ENCODE data around the gene PNPO.

PNPO gene

DNA sequence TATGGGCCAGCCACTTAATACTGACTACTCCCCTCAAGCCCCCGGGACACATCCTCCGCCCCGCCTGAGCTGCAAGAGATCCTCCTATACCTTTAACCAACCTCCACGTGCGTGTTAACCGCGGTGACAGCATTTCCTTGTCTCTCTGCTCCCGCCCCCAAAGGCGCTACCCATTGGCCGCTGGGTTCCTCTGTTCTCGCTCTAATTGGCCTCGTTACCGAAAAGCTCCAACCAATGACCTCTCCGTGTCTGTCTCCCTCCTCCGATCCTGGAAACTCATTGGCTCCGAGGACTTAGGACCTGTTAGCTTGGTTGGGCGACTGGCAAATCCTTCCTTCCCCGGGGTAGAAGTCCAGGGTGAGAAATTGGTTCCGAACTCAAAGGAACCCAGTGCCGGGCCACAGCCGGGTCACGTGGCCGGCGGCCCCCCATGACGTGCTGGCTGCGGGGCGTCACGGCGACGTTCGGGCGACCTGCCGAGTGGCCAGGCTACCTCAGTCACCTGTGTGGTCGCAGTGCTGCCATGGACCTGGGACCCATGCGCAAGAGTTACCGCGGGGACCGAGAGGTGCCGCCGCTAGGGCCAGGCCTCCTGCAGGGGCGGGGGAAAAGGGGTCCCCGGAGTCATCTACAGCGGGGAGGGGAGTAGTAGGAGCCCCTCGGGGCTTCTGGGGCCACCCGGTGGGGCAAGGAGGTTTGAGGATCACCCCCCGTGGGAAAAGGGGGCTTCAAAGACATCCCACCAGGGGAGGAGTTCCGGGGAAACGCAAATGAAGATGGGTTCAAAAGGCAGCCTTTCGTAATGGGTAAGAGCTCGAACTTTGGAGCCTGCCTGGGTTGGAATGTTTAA lies at the start of gene PNPO:
PNPO (plus strand) TSS at position 326 of the 850 bp plus-strand sequence; CDS start at position 431, 105 bp downstream.
- DNase-seq: peak; percentile 97

- DNase-seq: no peak
These were observed 46.6 kb upstream of the PNPO start for GRCh38 chr17:47894498-47895346.

DNA sequence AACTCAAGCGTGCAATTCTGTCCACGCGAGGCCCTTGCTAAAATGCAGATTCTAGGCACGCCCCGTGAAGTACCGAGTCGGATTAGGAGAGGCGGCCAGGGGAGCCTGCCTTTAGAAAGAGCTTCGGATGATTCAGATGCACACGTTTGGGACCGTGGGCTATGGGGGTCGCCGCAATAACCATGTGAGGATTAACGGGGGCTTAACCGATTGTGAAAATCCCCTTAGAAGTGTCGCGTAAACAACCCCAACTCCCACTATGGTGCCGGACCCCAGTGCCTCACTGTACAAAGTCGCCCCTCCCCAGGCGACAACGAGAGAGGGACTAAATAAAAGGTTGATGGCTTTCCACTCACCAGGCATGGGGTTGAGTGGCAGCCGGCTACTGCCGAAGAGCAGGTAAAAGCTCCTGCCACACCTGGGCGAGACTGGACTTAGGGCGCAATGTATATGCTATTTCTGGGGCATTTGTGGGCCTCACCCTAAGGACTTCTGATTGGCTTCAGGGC lies 46.0 kb upstream of the PNPO start:
- DNase-seq: no peak

DNA sequence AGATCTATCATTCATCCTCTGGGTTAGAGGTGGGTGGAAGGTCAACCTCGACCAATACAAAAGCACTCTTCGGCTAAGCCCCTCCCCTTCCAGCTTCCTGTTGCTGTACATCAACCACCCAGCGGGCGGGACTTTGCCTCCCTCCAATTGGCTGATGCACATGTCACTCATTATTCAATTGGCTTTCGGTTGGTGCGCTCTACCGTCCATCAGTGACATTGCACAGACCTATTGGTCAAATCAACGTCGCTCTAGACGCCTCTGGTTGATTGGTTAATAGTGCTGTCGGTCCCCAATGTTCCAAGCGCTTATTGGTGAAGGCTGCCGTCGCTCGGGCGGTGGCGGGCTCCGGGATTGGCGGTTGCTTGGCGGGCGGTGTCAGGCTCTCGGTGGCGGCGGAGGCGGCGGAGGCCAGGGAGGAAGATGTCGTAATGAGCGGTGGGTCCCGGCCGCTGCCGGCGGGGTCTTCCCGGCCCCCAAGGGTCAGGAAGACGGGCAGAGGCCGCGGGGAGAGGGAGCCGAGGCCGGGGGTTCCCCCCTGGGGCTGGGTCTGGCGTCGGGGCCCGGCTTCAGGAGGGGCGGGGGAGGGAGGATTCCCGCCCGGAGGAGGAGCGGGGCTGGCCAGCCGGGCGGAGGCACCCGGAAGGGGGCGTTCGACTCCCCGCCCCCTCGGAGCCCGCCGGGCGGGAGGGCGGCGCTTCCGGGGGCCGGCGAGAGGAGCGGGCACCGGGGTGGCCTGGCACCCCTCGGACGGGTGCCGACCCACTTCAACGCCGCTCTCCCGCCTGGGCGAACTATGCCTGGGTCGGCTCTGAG lies 45.3 kb upstream of the PNPO start, which contains the start of gene SP2:
SP2 (plus strand) TSS at position 381 of the 816 bp plus-strand sequence; CDS start at position 432, 51 bp downstream.
- DNase-seq: peak; percentile 99

- DNase-seq: no peak
These were observed 44.5 kb upstream of the PNPO start for GRCh38 chr17:47896672-47897490.

DNA sequence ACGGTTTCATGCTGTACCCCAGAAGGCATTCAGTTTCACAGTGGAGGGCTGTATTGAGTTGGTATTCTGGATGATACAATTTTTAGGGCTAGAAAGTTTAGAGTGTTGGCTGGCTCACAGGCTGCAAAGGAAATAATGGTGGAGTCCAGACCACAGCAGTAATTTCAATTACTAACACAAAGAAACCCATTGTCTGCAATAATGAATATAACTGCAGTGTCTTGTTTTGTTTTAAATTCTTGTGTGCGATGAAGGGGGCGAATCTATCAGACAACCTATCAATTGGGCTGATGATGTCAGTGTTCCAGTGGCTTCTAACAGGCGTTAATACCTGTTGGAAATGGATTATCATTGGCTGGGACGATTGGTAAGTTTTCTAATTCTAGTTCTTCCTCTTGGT lies 43.8 kb upstream of the PNPO start:
- DNase-seq: no peak

- no peak for DNase-seq
These were observed 43.1 kb upstream of the PNPO start for GRCh38 chr17:47898241-47898640.

GRCh38 chr17:47899643-47900042 lies 41.7 kb upstream of the PNPO start:
- no peak for DNase-seq

- no peak for DNase-seq
These were observed 39.9 kb upstream of the PNPO start for GRCh38 chr17:47901423-47901822.

DNA sequence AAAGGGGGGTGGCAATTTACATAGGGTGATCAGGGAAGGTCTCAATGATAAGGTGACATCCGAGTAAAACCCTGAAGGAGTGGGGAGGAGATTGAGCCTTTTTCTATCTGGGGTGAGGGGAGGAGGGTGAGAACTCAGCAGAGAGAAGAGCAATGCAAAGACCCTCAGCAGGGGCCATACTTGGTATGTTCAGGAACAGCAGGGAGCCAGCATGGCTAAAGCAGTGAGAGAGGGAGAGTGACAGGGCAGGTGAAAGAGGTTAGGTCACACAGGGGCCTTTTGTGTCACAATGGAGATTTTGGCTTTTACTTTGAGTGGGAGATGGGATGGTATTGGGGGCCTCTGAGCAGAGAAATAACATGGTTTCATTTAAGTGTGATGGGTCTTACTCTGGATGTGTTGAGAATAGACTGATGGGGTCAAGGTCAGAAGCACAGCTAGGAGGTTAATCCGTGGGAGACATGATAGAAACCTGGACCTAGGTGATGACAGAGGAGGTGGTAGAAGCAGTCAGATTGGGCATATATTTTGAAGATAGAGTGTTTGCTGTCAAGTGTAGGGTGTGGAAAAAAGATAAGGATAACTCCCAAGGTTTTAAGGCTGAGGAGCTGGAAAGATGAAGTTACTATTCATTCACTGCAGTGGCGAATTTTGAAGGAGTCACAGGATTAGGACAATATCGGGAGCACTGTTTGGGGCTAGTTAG lies 39.2 kb upstream of the PNPO start:
- DNase-seq: no peak

- no peak for DNase-seq
These were observed 36.1 kb upstream of the PNPO start for GRCh38 chr17:47905221-47905733.

- no peak for DNase-seq
These were observed 34.9 kb upstream of the PNPO start for GRCh38 chr17:47906443-47906842.

- DNase-seq: no peak
These were observed 33.3 kb upstream of the PNPO start for GRCh38 chr17:47907932-47908562.

DNA sequence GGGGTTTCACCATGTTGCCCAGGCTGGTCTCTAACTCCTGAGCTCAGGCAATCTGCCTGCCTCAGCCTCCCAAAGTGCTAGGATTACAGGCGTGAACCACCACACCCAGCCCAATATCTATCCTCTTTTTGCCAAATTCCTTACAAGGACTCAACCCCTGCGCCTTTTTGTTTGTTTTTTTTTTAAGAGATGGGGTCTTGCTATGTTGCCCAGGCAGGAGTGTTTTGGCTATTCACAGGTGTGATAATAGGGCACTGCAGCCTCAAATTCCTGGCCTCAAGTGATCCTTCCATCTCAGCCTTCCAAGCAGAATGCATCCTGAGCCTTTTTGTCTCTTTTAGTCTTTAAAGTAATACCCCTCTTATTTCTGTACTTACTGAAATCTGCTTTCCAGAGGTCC lies 28.3 kb upstream of the PNPO start:
- no peak for DNase-seq

- no peak for DNase-seq
These were observed 26.9 kb upstream of the PNPO start for GRCh38 chr17:47914306-47914948.

GRCh38 chr17:47915776-47916398 lies 25.5 kb upstream of the PNPO start:
- no peak for DNase-seq

GRCh38 chr17:47916489-47917208 lies 24.7 kb upstream of the PNPO start:
- no peak for DNase-seq

GRCh38 chr17:47917581-47917980 lies 23.8 kb upstream of the PNPO start:
- no peak for DNase-seq

- DNase-seq: no peak
These were observed 23.4 kb upstream of the PNPO start for GRCh38 chr17:47918006-47918405.

All from NCI-H446 treated with DMSO at 0.1 percent for 48 hours (cell line).